HL-60 (cell line): Measurements from ENCODE around the gene FIGN.

Experiments used
- DNase-seq, 2 experiments: peaks; one replicate each; pipeline ENCODE4 v3.0.0-alpha.2; 2010 to 2020; ENCODE audit warnings: low read depth in 1 of 2, low spot score in 1 of 2
- H3K27ac ChIP-seq: fragments of 250-450 bp; sonication (Bioruptor Pico); replicated peaks from 2 replicates; pipeline ENCODE4 v1.5.1; 2020; ENCODE audit warnings: mild to moderate bottlenecking, moderate library complexity
- H3K27me3 ChIP-seq: fragments of 250-450 bp; sonication (Bioruptor Pico); 2 replicates; pipeline ENCODE4 v1.5.1; 2021; ENCODE audit warnings: mild to moderate bottlenecking, moderate library complexity; ENCODE audit not compliant: insufficient read depth, poor library complexity, severe bottlenecking
- H3K4me3 ChIP-seq: replicated peaks from 2 replicates; pipeline ENCODE4 v1.5.1; 2011; ENCODE audit warnings: mild to moderate bottlenecking, control low read depth, low read length; ENCODE audit not compliant: insufficient read depth
- GABPA ChIP-seq: IDR thresholded peaks from 2 replicates; pipeline ENCODE4 v1.6.1; 2012; ENCODE audit warnings: low read depth
- POLR2AphosphoS5 ChIP-seq: IDR thresholded peaks from 2 replicates; pipeline ENCODE4 v1.6.1; 2012; ENCODE audit warnings: low read depth
- SPI1 ChIP-seq: IDR thresholded peaks from 2 replicates; pipeline ENCODE4 v1.6.1; 2012; ENCODE audit warnings: low read depth, mild to moderate bottlenecking, borderline replicate concordance
- TF ChIP-seq, protein P1 (sequence below): IDR thresholded peaks from one replicate; pipeline ENCODE4 v1.5.1; 2011; ENCODE audit warnings: low read length, control low read depth, inconsistent platforms; ENCODE audit not compliant: insufficient read depth
- TF ChIP-seq, protein P2 (sequence below): IDR thresholded peaks from 2 replicates; pipeline ENCODE4 v1.6.1; 2012; ENCODE audit warnings: low read depth; ENCODE audit not compliant: insufficient replicate concordance

FIGN gene

DNA sequence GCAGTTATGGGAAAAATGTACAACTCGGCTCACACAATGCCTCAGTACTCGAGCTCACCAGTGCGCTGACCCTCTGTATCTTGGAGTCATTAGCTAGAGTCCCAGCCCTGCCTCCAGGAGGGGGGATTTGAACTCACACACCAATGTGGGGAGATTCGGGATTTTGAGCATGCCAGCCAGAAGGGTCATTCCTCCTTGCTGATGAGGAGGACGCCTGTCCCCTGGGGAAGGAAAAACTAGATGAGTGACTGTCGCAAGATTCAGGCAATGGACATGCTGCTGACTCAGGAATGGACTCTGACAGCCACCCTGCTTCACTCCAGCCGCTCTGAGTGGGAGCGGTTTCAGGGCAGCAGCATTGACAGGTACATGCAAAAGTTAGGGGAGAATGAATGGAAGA, 20.6 kb downstream of the FIGN start:
- no peak for DNase-seq
- Histone ChIP-seq H3K27me3 (no peaks in the 10 kb centered on the region), H3K4me3 (no peak overlapping the region), H3K27ac (no peak overlapping the region)
- TF ChIP-seq SPI1, result no peak

DNA sequence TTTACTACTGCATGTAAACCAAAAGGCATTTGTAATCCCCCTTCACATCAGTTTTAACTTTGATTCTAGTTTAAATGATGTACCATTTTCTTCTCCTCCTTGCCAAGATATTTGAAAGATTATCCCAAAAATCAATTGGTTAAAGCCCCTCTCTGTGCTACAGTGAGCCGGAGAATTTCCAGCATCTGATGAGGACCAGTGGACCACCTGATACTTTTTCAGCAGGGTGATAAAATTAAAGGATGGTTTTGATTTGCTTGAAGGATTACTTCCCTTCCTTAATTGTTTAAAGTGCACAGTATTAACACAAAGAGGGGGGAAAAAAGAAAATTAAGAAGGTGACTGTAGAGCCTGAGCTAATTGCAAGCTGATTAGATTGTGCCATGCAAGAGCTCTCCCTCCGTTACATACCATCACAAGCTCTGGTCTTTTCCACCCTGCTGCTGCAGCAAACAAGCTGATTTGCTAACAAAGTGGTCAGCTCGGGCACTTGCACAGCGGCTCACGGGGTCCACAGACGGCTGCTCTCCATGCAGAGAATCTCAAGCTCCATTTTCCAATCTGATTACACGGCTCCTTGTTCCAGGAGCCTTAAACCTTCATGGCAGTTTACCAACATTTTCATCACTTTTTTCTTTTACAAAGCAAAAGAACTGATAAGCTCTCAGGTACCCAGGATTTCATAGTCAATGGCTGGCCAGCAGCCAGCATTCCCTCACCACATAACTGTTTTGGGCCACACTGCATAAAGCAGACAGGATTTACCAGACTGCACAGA, 22.1 kb downstream of the FIGN start:
- no peak overlapping the region for H3K27ac ChIP-seq
- H3K27me3 ChIP-seq, result no peaks in the 10 kb centered on the region
- H3K4me3 ChIP-seq, result no peak overlapping the region
- DNase-seq, result no peak
- TF ChIP-seq SPI1 (no peak), GABPA (no peak), POLR2AphosphoS5 (no peak)
- TF ChIP-seq, protein P1, sequence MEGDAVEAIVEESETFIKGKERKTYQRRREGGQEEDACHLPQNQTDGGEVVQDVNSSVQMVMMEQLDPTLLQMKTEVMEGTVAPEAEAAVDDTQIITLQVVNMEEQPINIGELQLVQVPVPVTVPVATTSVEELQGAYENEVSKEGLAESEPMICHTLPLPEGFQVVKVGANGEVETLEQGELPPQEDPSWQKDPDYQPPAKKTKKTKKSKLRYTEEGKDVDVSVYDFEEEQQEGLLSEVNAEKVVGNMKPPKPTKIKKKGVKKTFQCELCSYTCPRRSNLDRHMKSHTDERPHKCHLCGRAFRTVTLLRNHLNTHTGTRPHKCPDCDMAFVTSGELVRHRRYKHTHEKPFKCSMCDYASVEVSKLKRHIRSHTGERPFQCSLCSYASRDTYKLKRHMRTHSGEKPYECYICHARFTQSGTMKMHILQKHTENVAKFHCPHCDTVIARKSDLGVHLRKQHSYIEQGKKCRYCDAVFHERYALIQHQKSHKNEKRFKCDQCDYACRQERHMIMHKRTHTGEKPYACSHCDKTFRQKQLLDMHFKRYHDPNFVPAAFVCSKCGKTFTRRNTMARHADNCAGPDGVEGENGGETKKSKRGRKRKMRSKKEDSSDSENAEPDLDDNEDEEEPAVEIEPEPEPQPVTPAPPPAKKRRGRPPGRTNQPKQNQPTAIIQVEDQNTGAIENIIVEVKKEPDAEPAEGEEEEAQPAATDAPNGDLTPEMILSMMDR, result no peak
- TF ChIP-seq, protein P2, sequence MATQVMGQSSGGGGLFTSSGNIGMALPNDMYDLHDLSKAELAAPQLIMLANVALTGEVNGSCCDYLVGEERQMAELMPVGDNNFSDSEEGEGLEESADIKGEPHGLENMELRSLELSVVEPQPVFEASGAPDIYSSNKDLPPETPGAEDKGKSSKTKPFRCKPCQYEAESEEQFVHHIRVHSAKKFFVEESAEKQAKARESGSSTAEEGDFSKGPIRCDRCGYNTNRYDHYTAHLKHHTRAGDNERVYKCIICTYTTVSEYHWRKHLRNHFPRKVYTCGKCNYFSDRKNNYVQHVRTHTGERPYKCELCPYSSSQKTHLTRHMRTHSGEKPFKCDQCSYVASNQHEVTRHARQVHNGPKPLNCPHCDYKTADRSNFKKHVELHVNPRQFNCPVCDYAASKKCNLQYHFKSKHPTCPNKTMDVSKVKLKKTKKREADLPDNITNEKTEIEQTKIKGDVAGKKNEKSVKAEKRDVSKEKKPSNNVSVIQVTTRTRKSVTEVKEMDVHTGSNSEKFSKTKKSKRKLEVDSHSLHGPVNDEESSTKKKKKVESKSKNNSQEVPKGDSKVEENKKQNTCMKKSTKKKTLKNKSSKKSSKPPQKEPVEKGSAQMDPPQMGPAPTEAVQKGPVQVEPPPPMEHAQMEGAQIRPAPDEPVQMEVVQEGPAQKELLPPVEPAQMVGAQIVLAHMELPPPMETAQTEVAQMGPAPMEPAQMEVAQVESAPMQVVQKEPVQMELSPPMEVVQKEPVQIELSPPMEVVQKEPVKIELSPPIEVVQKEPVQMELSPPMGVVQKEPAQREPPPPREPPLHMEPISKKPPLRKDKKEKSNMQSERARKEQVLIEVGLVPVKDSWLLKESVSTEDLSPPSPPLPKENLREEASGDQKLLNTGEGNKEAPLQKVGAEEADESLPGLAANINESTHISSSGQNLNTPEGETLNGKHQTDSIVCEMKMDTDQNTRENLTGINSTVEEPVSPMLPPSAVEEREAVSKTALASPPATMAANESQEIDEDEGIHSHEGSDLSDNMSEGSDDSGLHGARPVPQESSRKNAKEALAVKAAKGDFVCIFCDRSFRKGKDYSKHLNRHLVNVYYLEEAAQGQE, result no peak

DNA sequence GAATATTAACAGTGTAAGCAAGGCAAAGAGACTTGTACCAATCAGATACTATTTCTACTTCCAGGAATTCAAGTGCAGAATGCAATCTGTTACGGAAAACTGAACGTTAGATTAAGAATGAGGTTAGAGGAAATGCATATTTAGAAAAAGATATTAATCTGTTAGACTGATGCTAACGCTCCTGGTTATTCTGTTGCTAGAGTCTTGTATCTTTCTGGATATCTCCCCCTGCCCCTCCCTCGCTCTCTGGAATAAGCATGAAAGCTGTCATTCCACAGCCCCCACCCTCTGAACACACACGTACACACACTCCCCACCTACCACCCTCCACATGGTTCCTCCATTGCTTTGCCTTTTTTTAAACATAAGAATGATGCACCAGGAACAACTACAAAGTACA, 24.1 kb downstream of the FIGN start:
- H3K27ac ChIP-seq, result no peak overlapping the region
- no peak for TF ChIP-seq GABPA
- TF ChIP-seq, protein P1, result no peak
- TF ChIP-seq SPI1, result no peak
- no peak for TF ChIP-seq POLR2AphosphoS5
- TF ChIP-seq, protein P2, result no peak
- no peaks in the 10 kb centered on the region for H3K27me3 ChIP-seq

DNA sequence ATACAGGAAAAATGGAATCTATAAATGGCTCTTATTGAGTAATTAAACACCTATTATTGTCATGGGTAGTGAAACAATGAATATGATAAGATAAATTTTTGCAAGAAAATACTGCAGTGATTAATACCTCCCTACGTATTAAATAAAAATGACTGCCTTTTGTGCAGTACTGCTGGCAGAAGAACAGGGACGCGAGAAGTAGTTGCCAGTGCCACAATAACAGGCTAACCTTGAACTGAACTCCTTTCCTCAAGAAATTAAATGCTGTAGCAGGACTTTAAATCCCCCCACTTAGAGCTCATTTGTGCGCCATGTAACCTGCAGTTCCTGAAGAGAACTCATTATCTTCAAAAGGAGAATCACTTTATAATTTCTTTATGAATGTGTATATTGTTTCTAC, 24.6 kb downstream of the FIGN start:
- H3K27ac ChIP-seq, result no peak overlapping the region
- TF ChIP-seq, protein P2, result no peak
- TF ChIP-seq GABPA, result no peak
- no peak for TF ChIP-seq POLR2AphosphoS5
- TF ChIP-seq SPI1, result no peak
- TF ChIP-seq, protein P1, result no peak
- DNase-seq, result no peak
- H3K27me3 ChIP-seq, result no peaks in the 10 kb centered on the region
- no peak overlapping the region for H3K4me3 ChIP-seq

More for the DNA sequence above, 24.1 kb downstream of the FIGN start:
- no peak overlapping the region for H3K4me3 ChIP-seq
- DNase-seq, result no peak
